ENCODE data around the gene RPH3AL.
"Not testable (repeated sequence)": the region's sequence is repeated elsewhere in the genome, so short reads cannot be mapped to it uniquely, and the experiment has no call there.

RPH3AL gene

GRCh38 chr17:216625-217024 is 136.0 kb downstream of the RPH3AL start:
- DNase-seq = no peak

- DNase-seq = not testable (repeated sequence)
These were observed 136.8 kb downstream of the RPH3AL start for GRCh38 chr17:215563-216478.

- no peak for DNase-seq
These were observed 137.7 kb downstream of the RPH3AL start for GRCh38 chr17:214881-215331.

- no peak for DNase-seq
These were observed 139.1 kb downstream of the RPH3AL start for GRCh38 chr17:213286-214105.

- no peak for DNase-seq
These were observed 142.2 kb downstream of the RPH3AL start for GRCh38 chr17:210402-210801.

GRCh38 chr17:208429-208828 is 144.2 kb downstream of the RPH3AL start:
- DNase-seq = no peak

- no peak for DNase-seq
These were observed 144.8 kb downstream of the RPH3AL start for GRCh38 chr17:207775-208174.

- no peak for DNase-seq
These were observed 145.6 kb downstream of the RPH3AL start for GRCh38 chr17:206941-207560.

GRCh38 chr17:206484-206883 is 146.1 kb downstream of the RPH3AL start:
- not testable (repeated sequence) for DNase-seq

GRCh38 chr17:205817-206216 is 146.8 kb downstream of the RPH3AL start:
- DNase-seq = no peak

GRCh38 chr17:205148-205669 is 147.4 kb downstream of the RPH3AL start:
- DNase-seq = no peak

GRCh38 chr17:204427-205147 is 148.0 kb downstream of the RPH3AL start:
- no peak for DNase-seq

GRCh38 chr17:202501-202951 is 150.1 kb downstream of the RPH3AL start:
- DNase-seq = no peak

GRCh38 chr17:201736-202135 is 150.9 kb downstream of the RPH3AL start:
- not testable (repeated sequence) for DNase-seq

- not testable (repeated sequence) for DNase-seq
These were observed 151.3 kb downstream of the RPH3AL start for GRCh38 chr17:201257-201656.

- no peak for DNase-seq
These were observed 152.0 kb downstream of the RPH3AL start for GRCh38 chr17:200586-200985.

- DNase-seq = no peak
These were observed 152.6 kb downstream of the RPH3AL start for GRCh38 chr17:199806-200545.

GRCh38 chr17:199191-199604 is 153.4 kb downstream of the RPH3AL start:
- DNase-seq = no peak

GRCh38 chr17:198225-198624 is 154.4 kb downstream of the RPH3AL start:
- DNase-seq = not testable (repeated sequence)

- DNase-seq = no peak
These were observed 155.3 kb downstream of the RPH3AL start for GRCh38 chr17:197352-197751.

GRCh38 chr17:194828-195602 is 157.6 kb downstream of the RPH3AL start:
- no peak for DNase-seq

Measured in GF-D8 (cell line).